Measurements from ENCODE around the gene MALL.
A peak's percentile ranks its signal among the peaks of the same experiment; 100 is the strongest.
"Not testable (repeated sequence)": the region's sequence is repeated elsewhere in the genome, so short reads cannot be mapped to it uniquely, and the experiment has no call there.

Gene MALL

DNA sequence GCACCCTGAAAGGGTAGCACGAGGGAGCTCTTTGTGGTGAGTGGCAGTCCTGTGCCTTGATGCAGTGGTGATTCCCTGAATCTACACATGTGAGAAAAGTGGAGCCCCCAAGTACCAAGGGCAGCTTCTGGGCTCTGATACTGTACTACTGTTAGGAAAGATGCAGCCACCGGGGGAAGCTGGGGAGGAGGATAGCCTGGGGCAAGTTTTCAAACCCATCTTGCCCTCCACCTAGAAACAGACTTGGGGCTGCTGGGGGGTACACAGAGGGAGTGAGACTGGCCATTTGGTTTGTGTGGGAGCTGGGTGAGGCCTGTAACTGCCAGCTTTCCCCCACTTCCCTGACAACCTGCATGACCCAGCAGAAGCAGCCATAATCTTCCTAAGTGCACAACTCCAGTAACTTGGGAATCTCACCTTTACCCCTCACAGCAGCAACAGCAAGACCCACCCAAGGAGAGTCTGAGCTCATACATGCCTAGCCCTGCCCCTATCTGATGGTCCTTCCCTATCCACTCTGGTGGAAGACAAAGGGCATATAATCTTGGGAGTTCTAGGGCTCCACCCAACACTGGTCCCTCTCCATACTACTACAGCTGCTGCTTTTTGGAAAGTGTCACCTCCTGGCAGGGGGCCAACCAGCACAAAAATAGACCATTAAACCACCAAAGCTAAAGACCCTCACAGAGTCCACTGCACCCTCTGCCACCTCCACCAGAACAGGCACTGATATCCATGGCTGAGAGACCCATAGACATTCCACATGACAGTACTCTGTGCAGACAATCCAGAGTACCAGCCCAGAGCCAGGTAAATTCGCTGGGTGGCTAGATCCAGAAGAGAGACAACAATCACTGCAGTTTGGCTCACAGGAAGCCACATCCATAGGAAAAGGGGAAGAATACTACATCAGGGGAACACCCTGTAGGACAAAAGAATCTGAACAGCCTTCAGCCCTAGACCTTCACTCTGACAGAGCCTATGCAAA, 8.2 kb downstream of the MALL start:
- DNase-seq (ENCODE audit: insufficient read length, low spot score) (no peak), FAIRE-seq (no peak)
- TF ChIP-seq POLR2A (IDR thresholded peaks at IDR 0.05; ENCODE audit: low read depth, low read length), result no peak

GRCh38 chr2:110106642-110107041, 9.0 kb downstream of the MALL start:
- no peak for TF ChIP-seq POLR2A (IDR thresholded peaks at IDR 0.05; ENCODE audit: low read depth, low read length)
- no peak for FAIRE-seq
- DNase-seq (ENCODE audit: insufficient read length, low spot score), result no peak

- no peak for TF ChIP-seq POLR2A (IDR thresholded peaks at IDR 0.05; ENCODE audit: low read depth, low read length)
- DNase-seq (ENCODE audit: insufficient read length, low spot score), result peak; percentile 67
- FAIRE-seq, result peak; percentile 36
Observed at GRCh38 chr2:110105608-110106467, 9.8 kb downstream of the MALL start.

DNA sequence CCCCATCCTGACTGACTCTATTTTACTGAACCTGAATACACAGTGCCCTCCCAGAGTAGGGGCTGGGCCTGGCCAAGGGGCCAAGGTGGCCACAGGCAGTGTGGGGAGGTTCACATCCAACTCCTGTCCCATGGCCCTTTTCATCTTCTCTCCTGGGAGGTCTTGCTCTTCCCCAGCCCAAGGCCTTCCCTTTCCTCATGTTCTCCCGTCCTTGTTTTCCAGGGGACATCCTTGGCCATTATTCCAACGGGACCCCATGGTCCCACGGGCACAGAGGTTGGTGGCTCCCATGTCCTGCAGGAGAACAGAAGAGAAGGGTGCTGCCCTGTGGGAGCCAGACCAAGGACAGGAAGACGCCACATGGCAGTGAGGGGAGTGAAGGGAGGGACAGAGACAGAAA, 10.4 kb downstream of the MALL start:
- no peak for TF ChIP-seq POLR2A (IDR thresholded peaks at IDR 0.05; ENCODE audit: low read depth, low read length)
- FAIRE-seq (no peak), DNase-seq (ENCODE audit: insufficient read length, low spot score) (no peak)

GRCh38 chr2:110104025-110104771, 11.4 kb downstream of the MALL start:
- DNase-seq (ENCODE audit: insufficient read length, low spot score) (no peak), FAIRE-seq (no peak)
- TF ChIP-seq POLR2A (IDR thresholded peaks at IDR 0.05; ENCODE audit: low read depth, low read length), result no peak

GRCh38 chr2:110103061-110103961, 12.3 kb downstream of the MALL start:
- no peak for FAIRE-seq

DNA sequence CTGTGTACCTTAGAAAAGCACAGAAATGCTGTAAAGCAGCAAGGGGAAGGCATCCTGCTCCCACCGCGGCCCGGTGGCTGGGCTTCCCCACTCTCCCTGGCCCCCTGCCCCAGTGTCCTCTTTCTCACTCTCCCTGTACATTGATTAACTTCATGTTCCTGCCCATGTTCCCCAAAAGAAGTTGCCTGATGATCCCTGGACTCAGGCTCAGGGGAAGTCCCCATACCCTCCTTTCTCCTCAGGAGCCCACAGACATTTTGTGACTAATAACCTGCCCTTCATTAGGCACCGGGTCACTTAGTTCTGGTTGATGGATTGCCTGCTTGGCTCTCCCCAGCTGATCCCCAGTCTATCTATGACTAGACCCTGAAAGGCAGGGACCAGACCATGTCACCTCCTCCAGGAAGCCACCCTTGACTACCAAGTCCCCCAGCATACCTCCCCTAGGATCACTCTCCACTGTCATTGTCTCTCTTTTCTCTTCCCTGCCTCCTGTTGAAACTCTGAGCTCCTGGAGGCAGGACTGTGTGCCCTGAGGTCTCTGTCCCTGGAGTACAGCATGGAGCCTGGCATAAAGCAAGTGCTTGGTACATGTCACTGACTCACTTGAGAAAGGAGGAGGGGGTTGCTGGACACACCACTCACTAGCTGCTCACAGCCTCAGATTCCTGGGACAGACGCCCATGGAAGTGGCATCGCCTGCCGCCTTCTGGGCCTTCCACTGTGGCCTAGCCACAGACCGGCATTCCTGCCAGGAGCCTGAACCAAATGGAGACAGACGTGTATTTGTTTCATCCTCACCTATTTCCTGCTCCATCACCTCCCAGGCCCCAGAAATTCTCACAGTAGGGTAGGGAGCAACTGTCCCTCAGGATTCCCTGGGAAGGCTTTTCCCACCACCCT, 13.5 kb downstream of the MALL start:
- TF ChIP-seq POLR2A (IDR thresholded peaks at IDR 0.05; ENCODE audit: low read depth, low read length), result no peak
- DNase-seq (ENCODE audit: insufficient read length, low spot score), result no peak
- no peak for FAIRE-seq

More at GRCh38 chr2:110103061-110103961, 12.3 kb downstream of the MALL start:
- DNase-seq (ENCODE audit: insufficient read length, low spot score), result no peak
- TF ChIP-seq POLR2A (IDR thresholded peaks at IDR 0.05; ENCODE audit: low read depth, low read length), result no peak

DNA sequence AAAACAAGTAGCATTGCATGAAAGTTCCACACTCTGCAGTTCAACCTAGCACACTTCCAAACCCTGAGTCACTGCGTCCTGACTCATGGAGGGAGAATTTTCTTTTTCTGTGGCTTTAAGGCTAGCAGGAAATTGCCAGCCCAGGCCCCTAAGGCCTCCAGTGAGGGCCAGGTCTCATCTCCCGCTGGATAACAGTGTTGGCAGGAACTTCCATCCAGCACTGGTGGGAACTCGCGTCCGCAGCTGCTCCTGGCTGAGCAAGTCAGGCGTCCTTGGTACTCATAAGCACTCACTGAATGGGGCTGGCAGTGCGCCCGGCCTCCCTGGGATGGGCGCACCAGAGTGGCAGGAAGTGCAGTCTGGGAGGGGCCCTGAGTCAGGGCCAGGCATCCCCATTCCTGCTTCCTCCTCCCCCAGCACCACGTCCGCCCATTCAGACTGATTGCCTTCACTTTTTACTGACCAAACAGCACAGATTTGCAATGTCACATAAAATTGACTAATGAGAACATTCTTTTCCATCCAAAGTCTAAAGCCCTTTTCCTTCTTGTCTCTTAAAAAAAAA, 14.3 kb downstream of the MALL start:
- FAIRE-seq, result peak; percentile 73

GRCh38 chr2:110100880-110101279, 14.7 kb downstream of the MALL start:
- not testable (repeated sequence) for DNase-seq (ENCODE audit: insufficient read length, low spot score); FAIRE-seq
- TF ChIP-seq POLR2A (IDR thresholded peaks at IDR 0.05; ENCODE audit: low read depth, low read length), result 0 out of 2 replicates have a peak, but pooled peaks have one; percentile 21

More for the DNA sequence above, 14.3 kb downstream of the MALL start:
- DNase-seq (ENCODE audit: insufficient read length, low spot score), result peak; percentile 79
- TF ChIP-seq POLR2A (IDR thresholded peaks at IDR 0.05; ENCODE audit: low read depth, low read length), result peak; percentile 15; the same call in 1 of the 2 replicates

- DNase-seq (ENCODE audit: insufficient read length, low spot score), result no peak
- TF ChIP-seq POLR2A (IDR thresholded peaks at IDR 0.05; ENCODE audit: low read depth, low read length), result no peak
- no peak for FAIRE-seq
Observed at GRCh38 chr2:110100480-110100879, 15.1 kb downstream of the MALL start.

GRCh38 chr2:110099471-110100225, 16.0 kb downstream of the MALL start:
- no peak for FAIRE-seq

More at GRCh38 chr2:110099471-110100225, 16.0 kb downstream of the MALL start:
- TF ChIP-seq POLR2A (IDR thresholded peaks at IDR 0.05; ENCODE audit: low read depth, low read length), result no peak
- DNase-seq (ENCODE audit: insufficient read length, low spot score), result no peak
